Activated CD4-positive, alpha-beta memory T cell treated with anti-CD3 and anti-CD28 coated beads, Interleukin-2, amount 10 ng/mL, durations not matched to agents 7 days and 5 days (primary cell): ENCODE measurements around the gene CALHM1. TPM values are rescaled to one million over a fixed set of nuclear protein-coding genes. Genes with fewer than 3 reads are reported as not detected.

ENCODE experiments used
- CTCF ChIA-PET: fragments of 350-600 bp; sonication (Branson Sonifier 250); formaldehyde crosslinking; loops from one replicate; lab custom pipeline; 2021; ENCODE audit warnings: antibody characterized with exemption, inconsistent platforms; lab: Charles Lee
- POLR2A ChIA-PET: fragments of 350-600 bp; sonication (Branson Sonifier 250); formaldehyde crosslinking; loops from one replicate; lab custom pipeline; 2021; ENCODE audit warnings: antibody characterized with exemption; lab: Charles Lee
- DNase-seq: peaks from one replicate; pipeline ENCODE4 v3.0.0-alpha.2; 2020
- H3K27ac Mint-ChIP-seq: one replicate; pipeline ENCODE4 v1.8.0; 2021; ENCODE audit warnings: mild to moderate bottlenecking, mixed read lengths
- H3K27me3 Mint-ChIP-seq: one replicate; pipeline ENCODE4 v1.8.0; 2021; ENCODE audit warnings: mixed read lengths
- H3K36me3 Mint-ChIP-seq: one replicate; pipeline ENCODE4 v1.8.0; 2021; ENCODE audit warnings: low read depth, mixed read lengths
- H3K4me1 Mint-ChIP-seq: one replicate; pipeline ENCODE4 v1.8.0; 2021; ENCODE audit warnings: mixed read lengths
- H3K4me3 Mint-ChIP-seq: one replicate; pipeline ENCODE4 v1.8.0; 2021; ENCODE audit warnings: mild to moderate bottlenecking, mixed read lengths
- H3K9me3 Mint-ChIP-seq: one replicate; pipeline ENCODE4 v1.8.0; 2021; ENCODE audit warnings: mixed read lengths
- total RNA-seq, 2 experiments: library from RNA; stranded (reverse); gene quantifications; one replicate each; pipeline ENCODE4 v1.2.3, GENCODE V29; 2021

CALHM1 gene
- total RNA-seq, 2 experiments from 2014 or later: 0.58 to 0.73 TPM

DNA sequence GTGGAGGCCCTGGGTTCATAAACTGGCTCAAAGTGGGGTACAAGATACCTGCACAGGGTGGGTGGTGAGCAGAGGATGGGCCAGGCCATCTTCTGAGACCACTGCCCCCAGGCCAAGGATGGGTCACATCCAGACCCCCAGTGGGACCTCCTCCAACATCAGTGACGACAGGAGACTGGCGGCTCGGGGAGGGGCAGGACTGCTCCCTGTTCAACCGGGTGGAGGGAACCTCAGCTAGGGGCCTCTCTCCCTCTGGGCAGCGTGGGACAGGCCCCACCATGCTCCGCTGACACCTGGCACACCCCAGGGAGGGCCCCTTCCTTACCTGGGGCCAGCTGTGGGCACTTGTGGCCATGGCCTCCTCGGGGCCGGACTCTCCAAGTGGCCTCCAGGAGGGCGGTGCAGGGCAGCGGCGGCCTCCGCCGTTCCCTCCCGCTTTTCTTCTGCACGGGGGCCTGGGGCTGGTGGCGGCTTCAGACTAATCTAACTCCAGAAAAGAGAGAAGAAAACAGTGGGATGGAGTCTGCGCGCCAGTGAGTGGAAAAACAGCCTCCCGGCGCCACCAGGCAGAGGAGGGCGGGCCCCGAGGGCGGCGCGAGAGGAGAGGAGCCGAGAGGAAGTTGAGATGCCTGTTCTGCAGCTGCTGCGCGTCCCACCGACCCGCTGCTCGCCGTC is 6.7 kb downstream of the CALHM1 start, which contains the start of gene CALHM2:
TSS of gene CALHM2 (minus strand) at position 540 of the 675 bp plus-strand sequence. CDS start 2,429 bp downstream, outside the sequence.
- no peaks in the 10 kb centered on the region for H3K27me3 Mint-ChIP-seq
- no peaks in the 10 kb centered on the region for H3K9me3 Mint-ChIP-seq
- peak; percentile 71 for DNase-seq
- H3K4me3 Mint-ChIP-seq: peak within 1 kb of the TSS; percentile 96
- H3K4me1 Mint-ChIP-seq: peaks cover 64% of the 10 kb centered on the region
- POLR2A ChIA-PET: interaction anchor here (0.8 to 6.6 kb wide), 20 partner anchors 8 to 84 kb away, joined by 3 to 87 read pairs (median 6); partner anchors contain the start of genes CALHM3, NEURL1 and TAF5
- peak within 1 kb of the TSS; percentile 95 for H3K27ac Mint-ChIP-seq
- CTCF ChIA-PET: interaction anchor here (0.5 to 4.0 kb wide), 10 partner anchors 11 to 464 kb away, joined by 3 to 34 read pairs (median 10); partner anchors contain the start of gene CALHM3
- peaks cover 49% of the 10 kb centered on the region for H3K36me3 Mint-ChIP-seq

DNA sequence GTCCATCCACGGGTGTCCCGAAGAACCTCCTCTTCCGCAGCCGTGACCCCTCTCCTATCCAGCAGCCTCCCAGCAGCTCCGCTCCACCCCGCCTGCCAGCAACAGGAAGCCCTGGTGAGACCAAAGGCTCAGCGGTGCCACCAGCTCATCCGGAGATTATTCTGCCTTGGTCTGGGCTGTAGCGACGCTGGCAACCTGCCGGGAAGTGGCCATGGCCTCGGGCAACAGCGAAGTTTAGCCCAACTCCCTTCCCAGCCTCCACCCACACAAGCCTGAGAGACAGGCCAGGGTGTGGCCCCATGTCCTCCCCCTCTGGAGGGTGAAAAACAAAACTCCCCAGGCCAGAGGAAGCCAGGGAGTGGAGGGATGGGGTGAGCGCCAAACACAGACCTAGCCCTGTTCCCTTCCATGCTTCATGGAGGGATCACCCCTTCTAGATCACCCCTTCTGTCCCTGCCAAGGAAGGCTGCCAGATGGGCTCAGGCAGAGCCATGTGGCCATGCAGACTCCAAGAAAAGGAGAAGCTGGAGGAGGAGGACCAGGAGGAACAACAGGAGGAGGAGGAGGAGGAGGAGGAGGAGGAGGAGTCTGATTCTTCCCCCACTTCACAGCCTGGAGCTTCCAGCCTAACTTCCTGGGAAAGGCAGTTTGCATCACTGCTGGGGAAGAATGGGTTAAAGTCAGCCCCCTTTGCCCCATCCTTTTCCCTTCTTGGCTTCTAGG is 7.4 kb downstream of the CALHM1 start:
- DNase-seq: peak; percentile 71
- H3K36me3 Mint-ChIP-seq: peaks cover 54% of the 10 kb centered on the region
- peak overlapping the region; percentile 96 for H3K4me3 Mint-ChIP-seq
- CTCF ChIA-PET: interaction anchor here (0.8 to 4.0 kb wide), 12 partner anchors 12 to 234 kb away, joined by 3 to 34 read pairs (median 6); partner anchors contain the start of gene CALHM3
- H3K9me3 Mint-ChIP-seq: no peaks in the 10 kb centered on the region
- H3K27me3 Mint-ChIP-seq: no peaks in the 10 kb centered on the region
- H3K27ac Mint-ChIP-seq: peak overlapping the region; percentile 95
- H3K4me1 Mint-ChIP-seq: peaks cover 67% of the 10 kb centered on the region
- POLR2A ChIA-PET: interaction anchor here (0.6 to 6.6 kb wide), 19 partner anchors 8 to 83 kb away, joined by 3 to 87 read pairs (median 5); partner anchors contain the start of genes CALHM3, NEURL1 and TAF5

DNA sequence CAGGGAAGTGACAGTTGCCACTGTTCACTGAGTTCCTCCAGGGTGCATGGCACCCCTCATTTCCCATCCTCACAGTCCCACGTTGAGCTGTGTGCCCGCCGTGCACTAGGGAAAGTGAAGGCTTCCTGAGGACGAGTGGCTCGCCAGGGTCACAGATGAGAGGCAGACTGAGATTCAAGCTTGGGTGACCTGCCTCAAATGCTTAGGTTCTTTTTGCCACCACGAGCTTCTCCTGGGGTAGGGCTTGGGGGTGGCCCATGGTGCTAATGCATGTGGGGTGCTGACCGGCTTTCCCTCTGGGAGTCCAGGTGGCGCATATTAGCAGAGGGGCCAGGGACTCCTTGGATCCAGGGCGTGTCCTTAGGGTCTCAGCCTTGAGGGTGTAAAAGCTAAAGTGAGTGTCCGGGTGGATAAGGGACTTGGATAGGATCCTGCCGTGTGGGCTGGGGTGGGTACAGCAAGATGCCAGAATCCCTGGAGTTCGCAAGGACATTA is 8.5 kb downstream of the CALHM1 start:
- no peak for DNase-seq
- peaks cover 75% of the 10 kb centered on the region for H3K4me1 Mint-ChIP-seq
- peak overlapping the region; percentile 96 for H3K4me3 Mint-ChIP-seq
- no peaks in the 10 kb centered on the region for H3K27me3 Mint-ChIP-seq
- H3K27ac Mint-ChIP-seq: peak overlapping the region; percentile 95
- H3K36me3 Mint-ChIP-seq: peaks cover 64% of the 10 kb centered on the region
- ChIA-PET CTCF (interaction anchor here (1.2 to 4.0 kb wide), 8 partner anchors 21 to 235 kb away, joined by 3 to 34 read pairs (median 8); partner anchors contain the start of gene CALHM3), POLR2A (interaction anchor here (1.6 to 6.6 kb wide), 7 partner anchors 8 to 33 kb away, joined by 3 to 87 read pairs (median 12); no protein-coding TSS in a partner anchor)
- H3K9me3 Mint-ChIP-seq: no peaks in the 10 kb centered on the region

DNA sequence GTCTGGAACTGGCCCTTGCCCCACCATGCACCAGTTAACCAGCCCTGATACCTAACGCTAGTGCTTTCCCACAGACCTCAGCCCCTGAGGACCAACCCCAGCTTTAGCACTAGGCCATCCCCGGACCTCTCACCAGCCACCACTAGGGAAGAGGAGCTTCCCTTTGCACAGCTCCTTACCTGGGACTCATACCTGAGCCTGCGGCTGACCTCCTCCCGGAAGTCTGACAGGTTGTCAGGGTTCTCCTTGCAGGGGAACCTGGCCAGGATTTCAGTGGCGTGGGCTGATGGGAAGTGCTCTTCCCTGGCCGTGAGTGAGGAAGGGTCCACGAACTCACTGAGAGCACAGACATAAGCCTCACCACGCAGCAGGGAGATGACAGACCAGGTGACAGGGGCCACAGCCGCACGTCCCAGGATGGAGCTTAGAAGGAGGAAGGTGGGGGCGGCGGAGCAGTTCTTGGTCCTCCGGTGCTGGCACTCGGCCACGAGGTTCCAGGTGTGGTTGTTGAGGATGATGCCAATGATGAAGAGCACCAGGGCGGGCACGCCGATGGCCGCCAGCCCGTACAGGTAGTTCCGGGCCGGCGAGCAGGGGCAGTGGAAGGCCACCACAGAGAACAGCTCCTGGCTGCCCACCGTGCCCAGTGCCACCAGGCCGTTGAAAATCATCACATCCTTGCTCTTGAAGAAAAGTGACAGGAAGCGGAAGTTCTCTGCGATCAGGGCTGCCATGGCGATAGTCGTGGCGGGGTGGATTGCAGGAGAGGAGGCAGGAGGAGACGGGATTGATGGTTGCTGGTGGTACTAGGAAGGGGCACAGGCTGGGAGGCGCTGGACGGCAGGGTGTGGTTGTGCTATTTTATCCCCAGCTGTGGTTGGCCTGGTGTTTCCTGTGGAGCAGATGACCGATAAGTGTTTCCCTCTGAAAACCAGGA is 9.2 kb downstream of the CALHM1 start:
- no peak for DNase-seq
- Mint-ChIP-seq H3K27ac (peak overlapping the region; percentile 95), H3K9me3 (no peaks in the 10 kb centered on the region), H3K4me1 (peaks cover 76% of the 10 kb centered on the region), H3K36me3 (peaks cover 72% of the 10 kb centered on the region), H3K4me3 (peak overlapping the region; percentile 96), H3K27me3 (no peaks in the 10 kb centered on the region)
- ChIA-PET CTCF (interaction anchor here (0.8 to 4.0 kb wide), 7 partner anchors 13 to 236 kb away, joined by 3 to 34 read pairs (median 3); partner anchors contain the start of gene CALHM3), POLR2A (interaction anchor here (1.6 to 6.6 kb wide), 4 partner anchors 15 to 26 kb away, joined by 3 to 87 read pairs (median 18); no protein-coding TSS in a partner anchor)

DNA sequence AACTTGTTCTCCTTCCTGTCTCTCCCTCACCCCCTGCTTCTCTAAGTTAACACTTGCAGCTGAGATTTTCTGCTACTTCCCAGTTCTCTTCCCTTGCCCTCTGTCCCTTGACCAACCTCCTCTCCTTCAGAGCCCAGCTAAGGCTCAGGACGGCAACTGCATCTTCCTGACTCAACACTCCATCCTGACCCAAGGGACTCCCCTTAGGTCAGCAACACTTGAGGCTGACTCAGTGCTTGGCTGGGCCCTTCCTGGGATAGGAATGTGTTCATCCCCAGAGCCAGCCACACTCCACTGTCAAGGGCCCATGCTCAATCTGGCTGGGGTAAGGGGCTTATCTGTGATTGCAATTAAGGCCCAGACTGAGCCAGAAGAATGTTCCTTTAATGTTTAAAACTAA is 10.0 kb downstream of the CALHM1 start:
- Mint-ChIP-seq H3K4me3 (peak overlapping the region; percentile 96), H3K36me3 (peaks cover 79% of the 10 kb centered on the region), H3K27me3 (no peaks in the 10 kb centered on the region), H3K27ac (peak overlapping the region; percentile 95), H3K4me1 (peaks cover 70% of the 10 kb centered on the region), H3K9me3 (no peaks in the 10 kb centered on the region)
- no peak for DNase-seq
- POLR2A ChIA-PET: interaction anchor here (6.6 kb wide), 1 partner anchor 23 kb away, joined by 87 read pairs; no protein-coding TSS in a partner anchor
- CTCF ChIA-PET: interaction anchor here (0.8 to 1.7 kb wide), 3 partner anchors 12 to 37 kb away, joined by 3 to 4 read pairs (median 3); no protein-coding TSS in a partner anchor

DNA sequence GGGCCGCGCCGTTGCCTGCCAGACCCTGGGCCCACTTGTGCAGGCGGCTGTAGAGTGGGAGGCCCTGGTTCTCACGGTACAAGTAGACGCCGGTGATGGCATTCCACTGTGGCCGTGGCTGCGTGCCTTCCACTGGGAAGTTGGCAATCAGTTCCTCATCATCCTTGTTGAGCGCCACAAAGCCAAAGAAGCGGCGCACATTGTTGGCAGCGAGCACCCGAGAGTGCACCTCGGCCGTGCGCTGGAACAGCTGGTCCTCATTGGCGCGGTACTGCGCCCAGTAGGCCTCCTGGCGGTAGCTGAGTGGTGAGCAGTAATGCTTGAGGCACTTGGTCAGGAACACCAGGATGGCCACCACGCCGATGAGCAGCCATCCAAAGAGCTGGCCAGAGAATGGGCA is 11.5 kb downstream of the CALHM1 start:
- H3K4me1 Mint-ChIP-seq: peaks cover 57% of the 10 kb centered on the region
- POLR2A ChIA-PET: interaction anchor here (1.4 kb wide), 1 partner anchor 28 kb away, joined by 3 read pairs; no protein-coding TSS in a partner anchor
- H3K4me3 Mint-ChIP-seq: no peak overlapping the region

DNA sequence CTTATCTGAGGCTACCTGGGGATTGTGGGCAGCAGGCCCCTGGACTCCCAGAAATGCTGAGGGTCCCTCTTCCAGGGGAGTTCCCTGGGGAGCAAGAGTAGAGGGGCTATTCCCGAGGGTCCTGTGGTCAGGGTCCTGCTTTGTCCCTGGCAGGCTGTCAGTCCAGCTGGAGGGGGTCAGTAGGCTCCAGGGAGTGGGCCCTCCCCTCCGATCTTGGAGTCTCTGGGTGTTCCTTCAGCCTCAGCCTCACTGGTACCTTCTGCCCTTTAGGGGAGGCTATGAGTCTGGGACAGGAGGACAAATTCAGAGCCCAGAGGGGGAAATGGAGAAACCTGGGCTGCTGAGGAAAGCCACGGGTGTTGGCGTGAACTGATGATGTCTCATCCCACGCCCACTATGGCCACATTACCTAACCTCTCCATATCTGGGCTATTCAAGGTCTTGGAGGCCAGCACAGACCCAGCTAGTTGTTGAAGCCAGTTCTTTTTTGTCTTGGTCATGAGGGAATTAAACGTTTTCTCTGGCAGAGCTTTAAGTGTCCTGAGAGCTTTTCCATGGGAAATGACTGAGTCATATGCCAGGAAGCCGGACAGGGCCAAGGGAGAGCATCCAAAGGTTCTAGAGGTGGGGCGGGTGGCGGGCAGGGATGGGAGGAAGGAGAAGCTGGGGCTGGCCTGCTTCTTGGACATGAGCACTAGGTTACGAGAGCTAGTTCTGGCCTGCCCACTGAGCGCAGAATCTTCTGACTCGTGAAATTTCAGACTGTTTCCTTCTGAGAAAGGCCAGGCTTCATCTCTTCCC is 12.7 kb downstream of the CALHM1 start:
- peaks cover 86% of the 10 kb centered on the region for H3K36me3 Mint-ChIP-seq
- H3K27me3 Mint-ChIP-seq: no peaks in the 10 kb centered on the region
- CTCF ChIA-PET: interaction anchor here (0.8 kb wide), 1 partner anchor 35 kb away, joined by 3 read pairs; no protein-coding TSS in a partner anchor
- no peaks in the 10 kb centered on the region for H3K9me3 Mint-ChIP-seq
- H3K4me1 Mint-ChIP-seq: peaks cover 54% of the 10 kb centered on the region
- DNase-seq: no peak
- H3K27ac Mint-ChIP-seq: peak overlapping the region; percentile 66
- no peak overlapping the region for H3K4me3 Mint-ChIP-seq
- POLR2A ChIA-PET: interaction anchor here (0.6 to 2.2 kb wide), 3 partner anchors 12 to 30 kb away, joined by 3 to 5 read pairs (median 4); no protein-coding TSS in a partner anchor

More for the DNA sequence above, 11.5 kb downstream of the CALHM1 start:
- Mint-ChIP-seq H3K9me3 (no peaks in the 10 kb centered on the region), H3K27me3 (no peaks in the 10 kb centered on the region), H3K36me3 (peaks cover 84% of the 10 kb centered on the region), H3K27ac (peak overlapping the region; percentile 48)
- CTCF ChIA-PET: interaction anchor here (1.1 kb wide), 1 partner anchor 39 kb away, joined by 3 read pairs; no protein-coding TSS in a partner anchor
- DNase-seq: no peak

DNA sequence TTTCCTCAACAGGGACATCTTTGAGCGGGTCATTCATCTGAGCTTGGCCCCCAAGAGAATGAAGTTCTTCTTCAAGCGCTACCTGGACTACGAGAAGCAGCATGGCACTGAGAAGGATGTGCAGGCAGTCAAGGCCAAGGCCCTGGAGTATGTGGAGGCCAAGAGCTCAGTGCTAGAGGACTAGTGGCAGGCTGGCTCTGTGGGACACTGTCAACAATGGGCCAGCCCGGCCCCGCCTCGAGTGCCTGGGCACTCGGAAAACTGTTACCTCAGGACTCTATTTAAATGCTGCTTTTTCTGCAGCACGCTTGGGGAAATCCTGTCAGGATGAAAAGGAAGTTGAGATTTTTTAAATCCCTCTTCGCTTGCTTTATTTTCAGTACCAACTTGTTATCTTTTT is 13.3 kb downstream of the CALHM1 start:
- no peak for DNase-seq
- POLR2A ChIA-PET: interaction anchor here (2.0 to 2.2 kb wide), 2 partner anchors 12 to 26 kb away, joined by 4 to 5 read pairs; no protein-coding TSS in a partner anchor
- no peak overlapping the region for H3K4me3 Mint-ChIP-seq

DNA sequence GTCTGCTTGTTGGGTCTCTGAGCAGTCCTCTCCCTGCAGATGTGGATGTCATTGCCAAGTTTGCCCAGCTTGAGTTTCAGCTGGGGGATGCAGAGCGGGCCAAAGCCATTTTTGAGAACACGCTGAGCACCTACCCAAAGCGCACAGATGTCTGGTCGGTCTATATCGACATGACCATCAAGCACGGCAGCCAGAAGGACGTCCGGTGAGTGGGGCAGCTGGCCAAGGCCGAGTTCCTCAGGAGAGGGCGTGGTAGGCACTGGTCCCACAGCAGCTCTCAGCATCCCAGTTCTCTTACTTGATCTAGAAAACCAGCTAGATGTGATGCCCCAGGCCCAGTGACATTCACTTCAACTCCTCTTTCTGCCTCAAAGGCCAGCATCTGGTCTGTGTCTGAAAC is 14.2 kb downstream of the CALHM1 start:
- CTCF ChIA-PET: interaction anchor here (0.8 kb wide), 1 partner anchor 33 kb away, joined by 3 read pairs; no protein-coding TSS in a partner anchor

More for the DNA sequence above, 13.3 kb downstream of the CALHM1 start:
- Mint-ChIP-seq H3K4me1 (peaks cover 48% of the 10 kb centered on the region), H3K9me3 (no peaks in the 10 kb centered on the region), H3K27me3 (no peaks in the 10 kb centered on the region), H3K27ac (peak overlapping the region; percentile 44), H3K36me3 (peaks cover 83% of the 10 kb centered on the region)
- CTCF ChIA-PET: interaction anchor here (0.8 kb wide), 1 partner anchor 32 kb away, joined by 3 read pairs; no protein-coding TSS in a partner anchor

DNA sequence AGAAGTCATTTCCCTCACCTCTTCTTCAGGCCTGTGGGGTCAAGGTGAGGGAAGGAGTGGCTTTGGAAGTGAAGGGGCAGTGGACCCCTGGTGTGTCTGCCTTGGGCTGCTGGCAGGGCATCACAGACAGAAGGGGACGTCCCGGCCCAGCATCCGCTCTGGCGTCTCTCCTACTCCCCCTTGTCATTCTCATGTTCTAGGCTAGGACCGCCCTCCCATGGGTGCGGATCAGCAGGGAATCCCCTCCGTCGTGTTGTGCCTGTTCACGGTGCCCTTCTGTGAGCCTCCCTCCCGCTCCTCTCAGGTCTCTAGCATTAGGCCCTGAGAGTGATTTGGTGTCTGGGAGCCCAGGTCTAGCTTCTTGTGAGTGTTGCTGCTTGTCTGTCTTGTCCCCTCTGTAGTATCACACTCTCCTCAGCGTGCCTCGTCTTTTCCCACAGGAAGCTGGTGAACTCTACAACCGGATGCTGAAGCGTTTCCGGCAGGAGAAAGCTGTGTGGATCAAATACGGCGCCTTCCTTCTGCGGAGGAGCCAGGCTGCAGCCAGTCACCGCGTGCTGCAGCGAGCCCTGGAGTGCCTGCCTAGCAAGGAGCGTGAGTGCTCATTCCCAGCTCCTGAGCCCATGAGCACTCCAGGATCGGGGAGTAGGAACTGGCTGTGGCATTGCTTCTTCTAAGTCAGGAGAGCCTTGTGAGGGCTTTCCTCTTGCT is 15.1 kb downstream of the CALHM1 start:
- Mint-ChIP-seq H3K4me3 (no peak overlapping the region), H3K27me3 (no peaks in the 10 kb centered on the region), H3K9me3 (no peaks in the 10 kb centered on the region), H3K36me3 (peaks cover 81% of the 10 kb centered on the region), H3K27ac (no peak overlapping the region), H3K4me1 (peaks cover 30% of the 10 kb centered on the region)
- ChIA-PET POLR2A (interaction anchor here (1.2 to 4.8 kb wide), 3 partner anchors 9 to 42 kb away, joined by 3 to 22 read pairs (median 9); partner anchors contain the start of gene CALHM2), CTCF (interaction anchor here (1.2 kb wide), 1 partner anchor 39 kb away, joined by 10 read pairs; no protein-coding TSS in a partner anchor)
- DNase-seq: no peak

More for the DNA sequence above, 14.2 kb downstream of the CALHM1 start:
- no peak overlapping the region for H3K27ac Mint-ChIP-seq
- DNase-seq: no peak
- no peak overlapping the region for H3K4me3 Mint-ChIP-seq
- H3K27me3 Mint-ChIP-seq: no peaks in the 10 kb centered on the region
- peaks cover 39% of the 10 kb centered on the region for H3K4me1 Mint-ChIP-seq
- POLR2A ChIA-PET: interaction anchor here (2.0 to 4.8 kb wide), 3 partner anchors 8 to 27 kb away, joined by 4 to 22 read pairs (median 5); partner anchors contain the start of gene CALHM2
- H3K36me3 Mint-ChIP-seq: peaks cover 83% of the 10 kb centered on the region
- H3K9me3 Mint-ChIP-seq: no peaks in the 10 kb centered on the region
